Measurements from ENCODE around the gene VAC14. TPM values are rescaled to one million over a fixed set of nuclear protein-coding genes. Genes with fewer than 3 reads are reported as not detected.

Gene VAC14
- total RNA-seq, 4 donors from 2014 or later = 31.1 to 47.0 (median 37.0) TPM

GRCh38 chr16:70770626-70771552 is 30.1 kb downstream of the VAC14 start:
- peak; percentile 93 for DNase-seq (ENCODE audit: extremely low spot score)
- Histone ChIP-seq H3K36me3 (peaks cover 14 to 64% (median 44%) of the 10 kb centered on the region in 4 donors), H3K4me1 (peaks cover 0 to 10% (median 7%) of the 10 kb centered on the region in 4 donors), H3K4me3 (no peak overlapping the region), H3K27me3 (no peaks in the 10 kb centered on the region), H3K27ac (replicated peaks in 1 of 4) (no peak overlapping the region), H3K9me3 (no peaks in the 10 kb centered on the region)
- 41% methylated on average over 15 of the region's 15 CpGs for WGBS
- intact Hi-C loops (cut with DNase I) = loop anchor here (1.0 kb wide), 1 partner anchor 91 kb away; no protein-coding TSS in a partner anchor
- peak in 1 of 2 donors; percentile 35 for TF ChIP-seq POLR2AphosphoS5 (IDR thresholded peaks at IDR 0.05)
- TF ChIP-seq EP300 (IDR thresholded peaks at IDR 0.05) = no peak
- TF ChIP-seq POLR2A (IDR thresholded peaks at IDR 0.05; ENCODE audit: low read depth) = no peak
- peak; percentile 92 to 95 (median 94) for TF ChIP-seq CTCF (IDR thresholded peaks at IDR 0.05)

- WGBS = 99% methylated on average over 8 of the region's 9 CpGs
- intact Hi-C loops (cut with DNase I) = no loop called here
Observed at GRCh38 chr16:70770291-70770625, 30.7 kb downstream of the VAC14 start.

GRCh38 chr16:70769761-70770160 is 31.2 kb downstream of the VAC14 start:
- Histone ChIP-seq H3K4me1 (peaks cover 0 to 10% (median 7%) of the 10 kb centered on the region in 4 donors), H3K27ac (replicated peaks in 1 of 4) (no peak overlapping the region), H3K9me3 (no peaks in the 10 kb centered on the region), H3K27me3 (no peaks in the 10 kb centered on the region), H3K36me3 (peaks cover 19 to 74% (median 49%) of the 10 kb centered on the region in 4 donors), H3K4me3 (no peak overlapping the region)
- no peak for DNase-seq (ENCODE audit: extremely low spot score)
- intact Hi-C loops (cut with DNase I) = no loop called here
- TF ChIP-seq POLR2AphosphoS5 (IDR thresholded peaks at IDR 0.05) (no peak), CTCF (IDR thresholded peaks at IDR 0.05) (no peak), EP300 (IDR thresholded peaks at IDR 0.05) (no peak), POLR2A (IDR thresholded peaks at IDR 0.05; ENCODE audit: low read depth) (no peak)
- WGBS = 95% methylated on average over 8 of the region's 8 CpGs

More at GRCh38 chr16:70770291-70770625, 30.7 kb downstream of the VAC14 start:
- DNase-seq (ENCODE audit: extremely low spot score) = no peak
- TF ChIP-seq CTCF (IDR thresholded peaks at IDR 0.05) (no peak), POLR2AphosphoS5 (IDR thresholded peaks at IDR 0.05) (no peak), POLR2A (IDR thresholded peaks at IDR 0.05; ENCODE audit: low read depth) (no peak), EP300 (IDR thresholded peaks at IDR 0.05) (no peak)
- Histone ChIP-seq H3K27me3 (no peaks in the 10 kb centered on the region), H3K27ac (replicated peaks in 1 of 4) (no peak overlapping the region), H3K4me3 (no peak overlapping the region), H3K9me3 (no peaks in the 10 kb centered on the region), H3K36me3 (peaks cover 14 to 70% (median 47%) of the 10 kb centered on the region in 4 donors), H3K4me1 (peaks cover 0 to 10% (median 7%) of the 10 kb centered on the region in 4 donors)

- H3K9me3 ChIP-seq = no peaks in the 10 kb centered on the region
- peaks cover 0 to 10% (median 7%) of the 10 kb centered on the region in 4 donors for H3K4me1 ChIP-seq
- intact Hi-C loops (cut with DNase I) = no loop called here
- H3K36me3 ChIP-seq = peaks cover 21 to 75% (median 50%) of the 10 kb centered on the region in 4 donors
- 93% methylated on average over 6 of the region's 8 CpGs for WGBS
- no peak overlapping the region for H3K27ac ChIP-seq (replicated peaks in 1 of 4)
- no peak overlapping the region for H3K4me3 ChIP-seq
- no peaks in the 10 kb centered on the region for H3K27me3 ChIP-seq
- TF ChIP-seq CTCF (IDR thresholded peaks at IDR 0.05) (no peak), EP300 (IDR thresholded peaks at IDR 0.05) (no peak)
- DNase-seq (ENCODE audit: extremely low spot score) = no peak
Observed at GRCh38 chr16:70769131-70769530, 31.8 kb downstream of the VAC14 start.

All from esophagus muscularis mucosa (tissue), 4 donors.